Measurements from ENCODE around the gene PPARA. TPM values are rescaled to one million over a fixed set of nuclear protein-coding genes. Genes with fewer than 3 reads are reported as not detected.
"Not testable (repeated sequence)": the region's sequence is repeated elsewhere in the genome, so short reads cannot be mapped to it uniquely, and the experiment has no call there.

PPARA gene
- total and polyA plus RNA-seq, 5 experiments from 2014 or later, result 3.5 to 22.6 (median 3.7) TPM

DNA sequence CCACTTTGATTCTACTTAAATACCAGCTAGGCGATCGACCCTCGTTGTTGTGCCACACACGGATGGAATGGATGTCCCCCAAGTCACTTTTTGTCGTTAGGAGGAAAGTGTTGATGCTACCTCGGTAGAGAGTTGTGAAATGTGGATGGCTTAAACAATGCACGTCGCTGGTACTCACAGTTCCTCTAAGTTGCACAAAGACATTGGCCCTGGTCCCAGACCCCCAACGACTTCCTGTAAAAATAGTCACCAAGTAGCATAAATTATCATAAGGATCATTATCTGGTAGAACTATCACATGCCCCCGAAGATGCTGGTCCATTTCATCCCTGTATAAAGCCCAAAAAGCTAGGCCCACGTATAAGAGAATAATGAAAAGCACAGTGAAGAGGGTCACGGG, 109.0 kb downstream of the PPARA start:
- H3K9me3 Mint-ChIP-seq, result peaks cover 0 to 40% (median 5%) of the 10 kb centered on the region in 9 donors
- H3K27me3 Mint-ChIP-seq, result peaks cover 29 to 53% (median 43%) of the 10 kb centered on the region in 5 donors
- peaks cover 0 to 10% (median 3%) of the 10 kb centered on the region in 4 donors for H3K4me1 Mint-ChIP-seq
- POLR2A ChIA-PET, result interaction anchor here (0.7 kb wide), 1 partner anchor 9 kb away, joined by 3 read pairs; no protein-coding TSS in a partner anchor
- ATAC-seq (no peak), DNase-seq (no peak)
- no peak overlapping the region for H3K4me3 Mint-ChIP-seq
- peaks cover 0 to 13% (median 5%) of the 10 kb centered on the region in 3 donors for H3K36me3 Mint-ChIP-seq
- no peak overlapping the region for H3K27ac Mint-ChIP-seq

DNA sequence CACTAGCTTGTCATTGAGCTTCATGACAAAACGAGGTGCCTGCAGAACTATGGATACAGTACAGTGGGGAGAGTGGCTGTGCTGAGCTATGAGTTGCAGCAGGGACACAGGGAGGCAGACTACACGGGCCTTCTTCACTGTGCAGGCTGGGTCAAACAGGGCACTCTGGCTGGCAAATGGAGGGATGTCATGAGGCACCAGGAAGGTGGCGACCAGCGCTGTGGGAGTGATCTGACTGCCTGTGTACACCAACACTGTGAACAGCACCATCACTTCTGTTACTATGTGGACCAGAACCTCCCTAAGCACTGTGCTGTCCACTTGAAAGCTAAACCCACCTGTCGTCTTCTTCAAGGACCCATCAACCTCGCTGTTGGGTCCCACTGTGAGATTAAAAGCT, 109.7 kb downstream of the PPARA start:
- H3K4me3 Mint-ChIP-seq, result no peak overlapping the region
- DNase-seq (no peak), ATAC-seq (no peak)
- H3K9me3 Mint-ChIP-seq, result peaks cover 0 to 40% (median 5%) of the 10 kb centered on the region in 9 donors
- no peak overlapping the region for H3K27ac Mint-ChIP-seq
- POLR2A ChIA-PET, result no interaction called here
- peaks cover 0 to 10% (median 4%) of the 10 kb centered on the region in 4 donors for H3K4me1 Mint-ChIP-seq
- peaks cover 0 to 13% (median 5%) of the 10 kb centered on the region in 3 donors for H3K36me3 Mint-ChIP-seq
- peaks cover 29 to 55% (median 46%) of the 10 kb centered on the region in 5 donors for H3K27me3 Mint-ChIP-seq

DNA sequence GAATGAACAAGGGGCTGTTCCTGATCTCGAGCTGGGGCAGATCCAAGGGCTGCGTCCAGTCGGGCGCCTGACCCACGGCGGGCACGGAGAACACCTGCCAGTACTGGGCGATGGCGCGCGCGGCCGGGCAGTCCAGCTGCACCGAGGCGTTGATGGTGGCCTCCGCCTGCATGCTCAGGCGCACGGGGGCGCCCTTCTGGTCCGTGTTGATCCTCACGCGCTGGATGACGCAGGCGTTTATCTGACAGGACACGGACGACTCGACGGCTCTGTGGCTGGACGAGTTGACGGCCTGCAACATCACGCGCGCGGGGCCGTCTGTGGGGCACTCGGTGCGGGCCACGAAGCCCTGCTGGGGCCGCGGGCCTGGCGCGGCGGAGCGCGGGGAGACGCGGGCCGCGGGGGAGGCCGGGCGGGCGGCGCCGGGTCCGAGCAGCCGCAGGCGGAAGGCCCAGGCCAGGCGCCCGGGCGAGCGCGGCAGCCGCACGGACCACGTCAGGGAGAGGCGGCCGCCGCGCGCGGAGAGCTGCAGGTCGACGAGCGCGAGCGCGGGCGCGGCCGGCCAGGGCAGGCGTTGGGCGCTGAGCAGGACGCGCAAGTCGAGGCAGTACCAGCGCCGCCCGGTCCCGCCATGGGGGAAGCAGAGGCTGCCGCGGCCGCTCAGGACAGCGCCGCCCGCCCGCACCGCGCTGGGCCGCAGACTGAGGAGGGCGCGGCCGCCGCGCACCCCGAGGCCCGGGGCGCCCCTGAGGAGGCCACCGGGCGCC, 112.3 kb downstream of the PPARA start:
- peaks cover 0 to 28% (median 2%) of the 10 kb centered on the region in 9 donors for H3K9me3 Mint-ChIP-seq
- ATAC-seq (peak in 1 of 2 donors; percentile 39), DNase-seq (no peak)
- peaks cover 0 to 17% (median 8%) of the 10 kb centered on the region in 4 donors for H3K4me1 Mint-ChIP-seq
- peaks cover 30 to 55% (median 49%) of the 10 kb centered on the region in 5 donors for H3K27me3 Mint-ChIP-seq
- POLR2A ChIA-PET, result no interaction called here
- H3K27ac Mint-ChIP-seq, result no peak overlapping the region
- H3K4me3 Mint-ChIP-seq, result peak overlapping the region in 4 of 10 donors; percentile 7 to 40 (median 22)
- H3K36me3 Mint-ChIP-seq, result peaks cover 0 to 21% (median 5%) of the 10 kb centered on the region in 3 donors

DNA sequence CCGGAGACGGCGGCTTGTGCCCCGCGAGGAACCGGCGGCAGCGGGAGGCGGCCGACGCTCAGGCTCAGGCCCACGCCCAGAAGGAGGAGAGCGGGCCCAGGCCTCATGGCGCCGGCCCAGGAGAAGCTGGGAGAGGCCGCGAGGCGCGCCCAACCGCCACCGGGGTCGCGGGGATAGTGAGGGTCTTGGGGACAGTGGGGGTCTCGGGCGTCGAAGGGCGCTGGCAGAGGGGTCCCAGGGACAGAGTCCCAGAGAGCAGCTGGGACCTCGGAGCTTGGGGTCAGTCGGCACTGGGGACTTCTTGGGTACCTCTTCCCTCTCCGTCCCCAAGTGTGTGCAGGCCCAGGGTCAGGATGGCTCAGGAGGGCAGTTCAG, 112.9 kb downstream of the PPARA start, which contains the start of gene PKDREJ:
TSS of gene PKDREJ (minus strand) at position 128 of the 375 bp plus-strand sequence. CDS start at position 107, 21 bp downstream.
- H3K27ac Mint-ChIP-seq, result peak within 1 kb of the TSS in 1 of 10 donors; percentile 12
- H3K27me3 Mint-ChIP-seq, result peaks cover 27 to 55% (median 46%) of the 10 kb centered on the region in 5 donors
- H3K4me3 Mint-ChIP-seq, result peak within 1 kb of the TSS in 9 of 10 donors; percentile 7 to 69 (median 50)
- no peak for DNase-seq
- peaks cover 2 to 20% (median 9%) of the 10 kb centered on the region in 4 donors for H3K4me1 Mint-ChIP-seq
- peaks cover 0 to 18% (median 2%) of the 10 kb centered on the region in 3 donors for H3K36me3 Mint-ChIP-seq
- no peak for ATAC-seq
- peaks cover 0 to 25% (median 2%) of the 10 kb centered on the region in 9 donors for H3K9me3 Mint-ChIP-seq
- POLR2A ChIA-PET, result no interaction called here

- Mint-ChIP-seq H3K9me3 (peaks cover 0 to 14% (median 0%) of the 10 kb centered on the region in 9 donors), H3K4me3 (peak overlapping the region in 2 of 10 donors; percentile 32 to 55), H3K4me1 (peaks cover 4 to 27% (median 15%) of the 10 kb centered on the region in 4 donors), H3K27me3 (peaks cover 27 to 46% (median 39%) of the 10 kb centered on the region in 5 donors)
- not testable (repeated sequence) for H3K27ac Mint-ChIP-seq, H3K36me3 Mint-ChIP-seq, ATAC-seq, DNase-seq
- POLR2A ChIA-PET, result interaction anchor here (0.9 kb wide), 1 partner anchor 22 kb away, joined by 3 read pairs; no protein-coding TSS in a partner anchor
Observed at GRCh38 chr22:46264520-46264919, 114.2 kb downstream of the PPARA start.

DNA sequence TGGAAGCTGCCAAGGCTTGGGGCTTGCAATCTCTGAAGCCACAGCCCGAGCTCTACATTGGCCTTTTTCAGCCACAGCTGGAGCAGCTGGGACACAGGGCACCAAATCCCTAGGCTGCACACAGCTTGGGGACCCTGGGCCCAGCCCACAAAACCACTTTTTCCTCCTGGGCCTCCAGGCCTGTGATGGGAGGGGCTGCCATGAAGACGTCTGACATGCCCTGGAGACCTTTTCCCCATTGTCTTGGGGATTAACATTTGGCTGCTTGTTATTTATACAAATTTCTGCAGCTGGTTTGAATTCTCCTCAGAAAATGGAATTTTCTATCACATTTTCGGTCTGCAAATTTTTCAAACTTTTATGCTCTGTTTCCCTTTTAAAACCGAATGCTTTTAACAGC, 115.3 kb downstream of the PPARA start:
- Mint-ChIP-seq H3K4me3 (peak overlapping the region in 1 of 10 donors; percentile 40), H3K27me3 (peaks cover 23 to 35% (median 33%) of the 10 kb centered on the region in 5 donors), H3K4me1 (peaks cover 4 to 33% (median 19%) of the 10 kb centered on the region in 4 donors)
- not testable (repeated sequence) for H3K27ac Mint-ChIP-seq, ATAC-seq, DNase-seq, H3K36me3 Mint-ChIP-seq, H3K9me3 Mint-ChIP-seq
- POLR2A ChIA-PET, result interaction anchor here (0.9 kb wide), 1 partner anchor 23 kb away, joined by 3 read pairs; no protein-coding TSS in a partner anchor

DNA sequence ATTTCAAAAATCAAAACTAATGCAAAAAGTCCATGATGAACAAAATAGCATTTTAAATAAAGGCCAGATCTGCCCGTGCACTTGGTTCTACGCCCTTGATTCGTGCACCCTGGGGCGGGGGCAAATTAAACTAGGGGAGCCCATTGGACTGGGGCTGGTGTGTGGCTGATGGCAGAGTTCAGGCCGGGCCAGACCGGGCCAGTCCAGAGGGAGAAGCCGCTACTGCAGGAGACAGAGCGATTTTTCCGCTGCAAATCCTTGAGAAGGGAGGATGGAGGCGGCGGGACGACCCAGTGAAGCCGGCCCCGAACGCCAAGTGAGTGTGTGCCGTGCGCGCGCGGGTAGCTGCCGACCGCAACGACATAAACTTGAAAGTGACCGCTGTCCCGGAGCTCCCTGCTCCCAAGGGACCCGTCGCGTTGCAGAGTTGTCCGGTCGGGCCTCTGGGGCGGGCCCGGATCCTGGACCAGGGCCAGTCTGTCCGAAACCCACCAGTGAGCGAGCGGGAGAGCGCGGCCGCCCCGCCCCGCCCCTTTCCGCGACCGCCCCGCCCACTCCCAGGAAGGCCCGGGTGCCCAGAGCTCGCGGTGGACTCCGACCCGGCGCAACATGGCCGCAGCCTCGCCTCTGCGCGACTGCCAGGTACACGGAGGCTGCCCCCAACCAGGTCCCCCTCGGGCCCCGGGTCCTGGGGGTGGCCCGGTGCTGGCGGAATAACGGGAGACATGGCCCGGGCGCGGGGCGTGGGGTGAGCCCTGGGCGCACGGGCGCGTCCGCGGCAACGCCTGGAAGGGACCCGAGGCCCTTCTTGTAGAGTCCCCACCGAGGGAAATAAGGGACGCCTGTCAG, 117.3 kb downstream of the PPARA start, which contains the start of gene TTC38:
TSS of gene TTC38 (plus strand) at position 578 of the 849 bp plus-strand sequence. CDS start at position 610, 32 bp downstream.
- H3K27ac Mint-ChIP-seq, result peak within 1 kb of the TSS; percentile 25 to 87 (median 64)
- POLR2A ChIA-PET, result interaction anchor here (0.6 to 1.6 kb wide), 7 partner anchors 8 to 232 kb away, joined by 3 to 7 read pairs (median 3); partner anchors contain the start of gene CDPF1
- ATAC-seq, result peak; percentile 82 to 91

GRCh38 chr22:46269564-46269963, 119.2 kb downstream of the PPARA start:
- Mint-ChIP-seq H3K27ac (peak overlapping the region in 1 of 10 donors; percentile 57), H3K4me1 (peaks cover 3 to 23% (median 15%) of the 10 kb centered on the region in 4 donors)

More for the DNA sequence above, 117.3 kb downstream of the PPARA start, which contains the start of gene TTC38:
- Mint-ChIP-seq H3K9me3 (peaks cover 0 to 8% (median 0%) of the 10 kb centered on the region in 9 donors), H3K36me3 (peaks cover 0 to 8% (median 4%) of the 10 kb centered on the region in 3 donors), H3K27me3 (peaks cover 7 to 17% (median 14%) of the 10 kb centered on the region in 5 donors), H3K4me1 (peaks cover 4 to 29% (median 17%) of the 10 kb centered on the region in 4 donors), H3K4me3 (peak within 1 kb of the TSS; percentile 80 to 94 (median 91))
- DNase-seq, result peak in 9 of 10 donors; percentile 8 to 73 (median 39)

DNA sequence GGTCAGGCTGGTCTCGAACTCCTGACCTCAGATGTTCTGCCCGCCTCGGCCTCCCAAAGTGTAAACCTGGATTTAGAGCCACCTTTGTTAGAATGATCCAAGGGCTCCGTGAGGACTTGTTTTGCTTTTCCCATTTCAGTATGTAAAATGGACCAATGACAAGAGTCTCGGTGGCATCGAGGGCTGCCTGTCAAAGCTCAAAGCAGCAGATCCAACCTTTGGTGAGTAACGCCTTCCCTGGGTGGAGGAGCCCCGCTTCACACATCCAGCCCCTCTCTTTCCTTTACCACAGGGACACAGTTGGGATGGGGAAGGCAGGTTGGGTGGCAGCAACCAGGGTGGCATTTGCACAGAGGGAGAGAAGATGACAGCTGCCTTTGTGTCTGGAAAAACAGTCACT, 121.9 kb downstream of the PPARA start:
- ATAC-seq (no peak), DNase-seq (no peak)
- H3K4me3 Mint-ChIP-seq, result no peak overlapping the region
- H3K27ac Mint-ChIP-seq, result no peak overlapping the region
- H3K36me3 Mint-ChIP-seq, result peaks cover 5 to 25% (median 13%) of the 10 kb centered on the region in 3 donors
- peaks cover 0 to 3% (median 0%) of the 10 kb centered on the region in 9 donors for H3K9me3 Mint-ChIP-seq
- peaks cover 3 to 30% (median 15%) of the 10 kb centered on the region in 4 donors for H3K4me1 Mint-ChIP-seq
- POLR2A ChIA-PET, result no interaction called here
- no peaks in the 10 kb centered on the region for H3K27me3 Mint-ChIP-seq

More at GRCh38 chr22:46269564-46269963, 119.2 kb downstream of the PPARA start:
- Mint-ChIP-seq H3K4me3 (peak overlapping the region; percentile 21 to 92 (median 64)), H3K36me3 (peaks cover 4 to 8% (median 4%) of the 10 kb centered on the region in 3 donors), H3K9me3 (peaks cover 0 to 8% (median 0%) of the 10 kb centered on the region in 9 donors), H3K27me3 (peaks cover under 1 to 6% (median 1%) of the 10 kb centered on the region in 5 donors)
- ATAC-seq (no peak), DNase-seq (no peak)
- POLR2A ChIA-PET, result no interaction called here

- Mint-ChIP-seq H3K36me3 (peaks cover 5 to 31% (median 14%) of the 10 kb centered on the region in 3 donors), H3K4me1 (peaks cover 3 to 25% (median 12%) of the 10 kb centered on the region in 4 donors), H3K27me3 (no peaks in the 10 kb centered on the region), H3K9me3 (peaks cover 0 to 3% (median 0%) of the 10 kb centered on the region in 9 donors), H3K27ac (peak overlapping the region in 1 of 10 donors; percentile 47), H3K4me3 (no peak overlapping the region)
- DNase-seq (no peak), ATAC-seq (no peak)
- POLR2A ChIA-PET, result no interaction called here
Observed at GRCh38 chr22:46272762-46273431, 122.6 kb downstream of the PPARA start.

- no peak overlapping the region for H3K27ac Mint-ChIP-seq
- H3K9me3 Mint-ChIP-seq, result peaks cover 0 to 3% (median 0%) of the 10 kb centered on the region in 9 donors
- peaks cover 0 to 22% (median 7%) of the 10 kb centered on the region in 4 donors for H3K4me1 Mint-ChIP-seq
- DNase-seq, result no peak
- no peak for ATAC-seq
- no peak overlapping the region for H3K4me3 Mint-ChIP-seq
- POLR2A ChIA-PET, result no interaction called here
- peaks cover 5 to 38% (median 19%) of the 10 kb centered on the region in 3 donors for H3K36me3 Mint-ChIP-seq
- no peaks in the 10 kb centered on the region for H3K27me3 Mint-ChIP-seq
Observed at GRCh38 chr22:46273432-46274148, 123.3 kb downstream of the PPARA start.
